HEK293 (cell line): ENCODE data around the gene NSUN6.

Experiments
- FEZF1 ChIP-seq: fragments of 450-650 bp; formaldehyde crosslinking; IDR thresholded peaks from 2 replicates; pipeline ENCODE4 v1.5.1; 2016; ENCODE audit warnings: missing biosample characterization, missing genetic modification characterization
- KLF8 ChIP-seq: fragments of 450-650 bp; formaldehyde crosslinking; IDR thresholded peaks from 2 replicates; pipeline ENCODE4 v1.5.1; 2016; ENCODE audit warnings: missing biosample characterization, missing genetic modification characterization
- OVOL3 ChIP-seq: fragments of 450-650 bp; formaldehyde crosslinking; IDR thresholded peaks from 2 replicates; pipeline ENCODE4 v1.5.1; 2016; ENCODE audit warnings: missing biosample characterization, missing genetic modification characterization
- SP2 ChIP-seq: fragments of 450-650 bp; formaldehyde crosslinking; IDR thresholded peaks from 2 replicates; pipeline ENCODE4 v1.5.1; 2016; ENCODE audit warnings: missing biosample characterization, missing genetic modification characterization
- SP3 ChIP-seq: fragments of 450-650 bp; formaldehyde crosslinking; IDR thresholded peaks from 2 replicates; pipeline ENCODE4 v1.5.1; 2016; ENCODE audit warnings: missing biosample characterization, missing genetic modification characterization
- ZFHX2 ChIP-seq: fragments of 450-650 bp; formaldehyde crosslinking; conservative IDR thresholded peaks from 2 replicates; pipeline ENCODE4 v1.5.1; 2016; ENCODE audit warnings: missing biosample characterization, missing genetic modification characterization
- ZFP69B ChIP-seq: fragments of 450-650 bp; formaldehyde crosslinking; IDR thresholded peaks from 2 replicates; pipeline ENCODE4 v1.5.1; 2016; ENCODE audit warnings: missing biosample characterization, missing genetic modification characterization
- ZIC2 ChIP-seq: fragments of 450-650 bp; formaldehyde crosslinking; IDR thresholded peaks from 2 replicates; pipeline ENCODE4 v1.5.1; 2016; ENCODE audit warnings: missing biosample characterization, missing genetic modification characterization
- ZNF146 ChIP-seq: fragments of 450-650 bp; formaldehyde crosslinking; IDR thresholded peaks from 2 replicates; pipeline ENCODE4 v1.5.1; 2016; ENCODE audit warnings: missing biosample characterization, missing genetic modification characterization
- ZNF335 ChIP-seq: fragments of 450-650 bp; formaldehyde crosslinking; conservative IDR thresholded peaks from 2 replicates; pipeline ENCODE4 v1.5.1; 2016; ENCODE audit warnings: missing biosample characterization, missing genetic modification characterization
- ZNF391 ChIP-seq: fragments of 450-650 bp; formaldehyde crosslinking; IDR thresholded peaks from 2 replicates; pipeline ENCODE4 v1.5.1; 2016; ENCODE audit warnings: low read depth, missing biosample characterization, missing genetic modification characterization, borderline replicate concordance
- ZNF501 ChIP-seq: fragments of 450-650 bp; formaldehyde crosslinking; IDR thresholded peaks from 2 replicates; pipeline ENCODE4 v1.5.1; 2016; ENCODE audit warnings: missing biosample characterization, missing genetic modification characterization
- ZNF561 ChIP-seq: fragments of 450-650 bp; IDR thresholded peaks from 2 replicates; pipeline ENCODE4 v1.5.1; 2018; ENCODE audit warnings: missing biosample characterization, missing genetic modification characterization, borderline replicate concordance
- ZNF600 ChIP-seq: fragments of 450-650 bp; formaldehyde crosslinking; IDR thresholded peaks from 2 replicates; pipeline ENCODE4 v1.5.1; 2016; ENCODE audit warnings: missing biosample characterization, missing genetic modification characterization
- ZNF626 ChIP-seq: fragments of 450-650 bp; sonication (Bioruptor Pico); formaldehyde crosslinking; IDR thresholded peaks from 2 replicates; pipeline ENCODE4 v1.5.1; 2018; ENCODE audit warnings: missing biosample characterization, missing genetic modification characterization, inconsistent platforms
- ZNF660 ChIP-seq: fragments of 450-650 bp; IDR thresholded peaks from 2 replicates; pipeline ENCODE4 v1.5.1; 2018; ENCODE audit warnings: missing biosample characterization, mild to moderate bottlenecking, missing genetic modification characterization
- ZXDB ChIP-seq: fragments of 450-650 bp; formaldehyde crosslinking; IDR thresholded peaks from 2 replicates; pipeline ENCODE4 v1.5.1; 2016; ENCODE audit warnings: missing biosample characterization, missing genetic modification characterization
- TF ChIP-seq, protein P1 (sequence below): fragments of 450-650 bp; formaldehyde crosslinking; IDR thresholded peaks from 2 replicates; pipeline ENCODE4 v1.5.1; 2016; ENCODE audit warnings: missing biosample characterization, missing genetic modification characterization
- TF ChIP-seq, protein P2 (sequence below): fragments of 450-650 bp; formaldehyde crosslinking; conservative IDR thresholded peaks from 2 replicates; pipeline ENCODE4 v1.5.1; 2016; ENCODE audit warnings: low read depth, missing biosample characterization, missing genetic modification characterization
- TF ChIP-seq, protein P3 (sequence below): sonication (generic); formaldehyde crosslinking; IDR thresholded peaks from 2 replicates; pipeline ENCODE4 v1.8.1; 2022; ENCODE audit warnings: mild to moderate bottlenecking, moderate library complexity, missing genetic modification reagents
- TF ChIP-seq, protein P4 (sequence below): fragments of 450-650 bp; formaldehyde crosslinking; IDR thresholded peaks from 2 replicates; pipeline ENCODE4 v1.5.1; 2016; ENCODE audit warnings: missing biosample characterization, missing genetic modification characterization, low read depth
- TF ChIP-seq, protein P5 (sequence below): fragments of 450-650 bp; formaldehyde crosslinking; IDR thresholded peaks from 2 replicates; pipeline ENCODE4 v1.5.1; 2016; ENCODE audit warnings: missing biosample characterization, missing genetic modification characterization
- TF ChIP-seq, protein P6 (sequence below): fragments of 450-650 bp; formaldehyde crosslinking; conservative IDR thresholded peaks from 2 replicates; pipeline ENCODE4 v1.5.1; 2016; ENCODE audit warnings: low read depth, missing biosample characterization, missing genetic modification characterization

NSUN6 gene

DNA sequence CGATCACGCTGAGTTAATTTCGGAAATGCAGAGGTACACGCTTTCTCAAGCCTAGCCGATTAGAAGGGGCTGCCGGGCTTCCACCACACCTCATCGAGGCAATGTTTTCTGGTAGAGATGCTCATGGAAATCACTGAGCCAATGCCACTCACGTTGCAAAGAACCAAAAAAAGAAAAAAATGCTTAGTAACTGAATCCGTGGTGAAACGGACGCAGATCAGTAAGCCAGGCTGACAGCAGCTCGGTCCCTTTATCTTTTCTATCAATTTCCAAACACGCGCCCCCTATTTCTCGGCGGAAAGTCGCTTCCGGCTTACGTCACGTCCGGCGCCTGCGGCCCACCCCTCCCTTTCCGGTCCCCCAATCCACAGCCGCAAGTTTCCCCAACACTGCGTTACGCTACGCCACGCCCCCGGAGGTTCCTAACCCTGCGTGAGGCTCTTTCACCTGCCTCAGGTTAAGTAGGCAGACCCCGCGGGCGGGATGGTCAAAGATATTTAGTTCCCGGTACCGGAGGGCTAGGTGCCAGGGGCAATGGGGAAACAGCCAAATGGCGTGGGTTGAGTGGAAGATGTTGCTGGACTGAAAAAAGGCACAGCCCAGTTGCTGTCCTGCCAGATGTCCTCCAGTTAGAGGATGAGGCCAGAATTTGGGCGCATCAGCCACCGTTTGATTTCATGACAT is at the start of gene NSUN6 (continued):
- TF ChIP-seq, protein P1, sequence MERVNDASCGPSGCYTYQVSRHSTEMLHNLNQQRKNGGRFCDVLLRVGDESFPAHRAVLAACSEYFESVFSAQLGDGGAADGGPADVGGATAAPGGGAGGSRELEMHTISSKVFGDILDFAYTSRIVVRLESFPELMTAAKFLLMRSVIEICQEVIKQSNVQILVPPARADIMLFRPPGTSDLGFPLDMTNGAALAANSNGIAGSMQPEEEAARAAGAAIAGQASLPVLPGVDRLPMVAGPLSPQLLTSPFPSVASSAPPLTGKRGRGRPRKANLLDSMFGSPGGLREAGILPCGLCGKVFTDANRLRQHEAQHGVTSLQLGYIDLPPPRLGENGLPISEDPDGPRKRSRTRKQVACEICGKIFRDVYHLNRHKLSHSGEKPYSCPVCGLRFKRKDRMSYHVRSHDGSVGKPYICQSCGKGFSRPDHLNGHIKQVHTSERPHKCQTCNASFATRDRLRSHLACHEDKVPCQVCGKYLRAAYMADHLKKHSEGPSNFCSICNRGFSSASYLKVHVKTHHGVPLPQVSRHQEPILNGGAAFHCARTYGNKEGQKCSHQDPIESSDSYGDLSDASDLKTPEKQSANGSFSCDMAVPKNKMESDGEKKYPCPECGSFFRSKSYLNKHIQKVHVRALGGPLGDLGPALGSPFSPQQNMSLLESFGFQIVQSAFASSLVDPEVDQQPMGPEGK (tag by site-specific recombination) = peak; percentile 89
- TF ChIP-seq SP3 (tag by site-specific recombination) (peak; percentile 80), ZNF660 (peak; percentile 44; the same call in 1 of the 2 replicates), ZNF501 (0 out of 2 replicates have a peak, but pooled peaks have one; percentile 79), KLF8 (tag by site-specific recombination) (peak; percentile 86), ZFHX2 (tag by site-specific recombination) (peak; percentile 52), OVOL3 (tag by site-specific recombination) (0 out of 2 replicates have a peak, but pooled peaks have one; percentile 19), ZIC2 (tag by site-specific recombination) (no peak), ZNF146 (tag by site-specific recombination) (no peak), ZNF626 (tag by site-specific recombination) (no peak), ZXDB (peak; percentile 85), FEZF1 (tag by site-specific recombination) (peak; percentile 57), ZFP69B (tag by site-specific recombination) (0 out of 2 replicates have a peak, but pooled peaks have one; percentile 27), SP2 (tag by site-specific recombination) (peak; percentile 93), ZNF335 (tag by site-specific recombination) (peak; percentile 69), ZNF391 (tag by site-specific recombination) (peak; percentile 44; the same call in 1 of the 2 replicates), ZNF561 (tag by site-specific recombination) (0 out of 2 replicates have a peak, but pooled peaks have one; percentile 17), ZNF600 (tag by site-specific recombination) (peak; percentile 99)
- TF ChIP-seq, protein P2, sequence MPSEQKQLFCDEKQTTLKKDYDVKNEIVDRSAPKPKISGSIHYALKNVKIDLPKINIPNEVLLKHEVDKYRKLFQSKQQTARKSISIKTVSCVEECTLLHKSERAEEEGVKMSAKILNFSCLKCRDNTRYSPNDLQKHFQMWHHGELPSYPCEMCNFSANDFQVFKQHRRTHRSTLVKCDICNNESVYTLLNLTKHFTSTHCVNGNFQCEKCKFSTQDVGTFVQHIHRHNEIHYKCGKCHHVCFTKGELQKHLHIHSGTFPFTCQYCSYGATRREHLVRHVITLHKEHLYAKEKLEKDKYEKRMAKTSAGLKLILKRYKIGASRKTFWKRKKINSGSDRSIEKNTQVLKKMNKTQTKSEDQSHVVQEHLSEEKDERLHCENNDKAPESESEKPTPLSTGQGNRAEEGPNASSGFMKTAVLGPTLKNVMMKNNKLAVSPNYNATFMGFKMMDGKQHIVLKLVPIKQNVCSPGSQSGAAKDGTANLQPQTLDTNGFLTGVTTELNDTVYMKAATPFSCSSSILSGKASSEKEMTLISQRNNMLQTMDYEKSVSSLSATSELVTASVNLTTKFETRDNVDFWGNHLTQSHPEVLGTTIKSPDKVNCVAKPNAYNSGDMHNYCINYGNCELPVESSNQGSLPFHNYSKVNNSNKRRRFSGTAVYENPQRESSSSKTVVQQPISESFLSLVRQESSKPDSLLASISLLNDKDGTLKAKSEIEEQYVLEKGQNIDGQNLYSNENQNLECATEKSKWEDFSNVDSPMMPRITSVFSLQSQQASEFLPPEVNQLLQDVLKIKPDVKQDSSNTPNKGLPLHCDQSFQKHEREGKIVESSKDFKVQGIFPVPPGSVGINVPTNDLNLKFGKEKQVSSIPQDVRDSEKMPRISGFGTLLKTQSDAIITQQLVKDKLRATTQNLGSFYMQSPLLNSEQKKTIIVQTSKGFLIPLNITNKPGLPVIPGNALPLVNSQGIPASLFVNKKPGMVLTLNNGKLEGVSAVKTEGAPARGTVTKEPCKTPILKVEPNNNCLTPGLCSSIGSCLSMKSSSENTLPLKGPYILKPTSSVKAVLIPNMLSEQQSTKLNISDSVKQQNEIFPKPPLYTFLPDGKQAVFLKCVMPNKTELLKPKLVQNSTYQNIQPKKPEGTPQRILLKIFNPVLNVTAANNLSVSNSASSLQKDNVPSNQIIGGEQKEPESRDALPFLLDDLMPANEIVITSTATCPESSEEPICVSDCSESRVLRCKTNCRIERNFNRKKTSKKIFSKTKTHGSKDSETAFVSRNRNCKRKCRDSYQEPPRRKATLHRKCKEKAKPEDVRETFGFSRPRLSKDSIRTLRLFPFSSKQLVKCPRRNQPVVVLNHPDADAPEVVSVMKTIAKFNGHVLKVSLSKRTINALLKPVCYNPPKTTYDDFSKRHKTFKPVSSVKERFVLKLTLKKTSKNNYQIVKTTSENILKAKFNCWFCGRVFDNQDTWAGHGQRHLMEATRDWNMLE (tag by site-specific recombination) = peak; percentile 89
- TF ChIP-seq, protein P3, sequence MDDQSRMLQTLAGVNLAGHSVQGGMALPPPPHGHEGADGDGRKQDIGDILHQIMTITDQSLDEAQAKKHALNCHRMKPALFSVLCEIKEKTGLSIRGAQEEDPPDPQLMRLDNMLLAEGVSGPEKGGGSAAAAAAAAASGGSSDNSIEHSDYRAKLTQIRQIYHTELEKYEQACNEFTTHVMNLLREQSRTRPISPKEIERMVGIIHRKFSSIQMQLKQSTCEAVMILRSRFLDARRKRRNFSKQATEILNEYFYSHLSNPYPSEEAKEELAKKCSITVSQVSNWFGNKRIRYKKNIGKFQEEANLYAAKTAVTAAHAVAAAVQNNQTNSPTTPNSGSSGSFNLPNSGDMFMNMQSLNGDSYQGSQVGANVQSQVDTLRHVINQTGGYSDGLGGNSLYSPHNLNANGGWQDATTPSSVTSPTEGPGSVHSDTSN (CRISPR knock-in tag) = no peak
- TF ChIP-seq, protein P4, sequence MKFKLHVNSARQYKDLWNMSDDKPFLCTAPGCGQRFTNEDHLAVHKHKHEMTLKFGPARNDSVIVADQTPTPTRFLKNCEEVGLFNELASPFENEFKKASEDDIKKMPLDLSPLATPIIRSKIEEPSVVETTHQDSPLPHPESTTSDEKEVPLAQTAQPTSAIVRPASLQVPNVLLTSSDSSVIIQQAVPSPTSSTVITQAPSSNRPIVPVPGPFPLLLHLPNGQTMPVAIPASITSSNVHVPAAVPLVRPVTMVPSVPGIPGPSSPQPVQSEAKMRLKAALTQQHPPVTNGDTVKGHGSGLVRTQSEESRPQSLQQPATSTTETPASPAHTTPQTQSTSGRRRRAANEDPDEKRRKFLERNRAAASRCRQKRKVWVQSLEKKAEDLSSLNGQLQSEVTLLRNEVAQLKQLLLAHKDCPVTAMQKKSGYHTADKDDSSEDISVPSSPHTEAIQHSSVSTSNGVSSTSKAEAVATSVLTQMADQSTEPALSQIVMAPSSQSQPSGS (tag by site-specific recombination) = peak; percentile 80
- TF ChIP-seq, protein P5, sequence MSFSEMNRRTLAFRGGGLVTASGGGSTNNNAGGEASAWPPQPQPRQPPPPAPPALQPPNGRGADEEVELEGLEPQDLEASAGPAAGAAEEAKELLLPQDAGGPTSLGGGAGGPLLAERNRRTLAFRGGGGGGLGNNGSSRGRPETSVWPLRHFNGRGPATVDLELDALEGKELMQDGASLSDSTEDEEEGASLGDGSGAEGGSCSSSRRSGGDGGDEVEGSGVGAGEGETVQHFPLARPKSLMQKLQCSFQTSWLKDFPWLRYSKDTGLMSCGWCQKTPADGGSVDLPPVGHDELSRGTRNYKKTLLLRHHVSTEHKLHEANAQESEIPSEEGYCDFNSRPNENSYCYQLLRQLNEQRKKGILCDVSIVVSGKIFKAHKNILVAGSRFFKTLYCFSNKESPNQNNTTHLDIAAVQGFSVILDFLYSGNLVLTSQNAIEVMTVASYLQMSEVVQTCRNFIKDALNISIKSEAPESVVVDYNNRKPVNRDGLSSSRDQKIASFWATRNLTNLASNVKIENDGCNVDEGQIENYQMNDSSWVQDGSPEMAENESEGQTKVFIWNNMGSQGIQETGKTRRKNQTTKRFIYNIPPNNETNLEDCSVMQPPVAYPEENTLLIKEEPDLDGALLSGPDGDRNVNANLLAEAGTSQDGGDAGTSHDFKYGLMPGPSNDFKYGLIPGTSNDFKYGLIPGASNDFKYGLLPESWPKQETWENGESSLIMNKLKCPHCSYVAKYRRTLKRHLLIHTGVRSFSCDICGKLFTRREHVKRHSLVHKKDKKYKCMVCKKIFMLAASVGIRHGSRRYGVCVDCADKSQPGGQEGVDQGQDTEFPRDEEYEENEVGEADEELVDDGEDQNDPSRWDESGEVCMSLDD = peak; percentile 93
- TF ChIP-seq, protein P6, sequence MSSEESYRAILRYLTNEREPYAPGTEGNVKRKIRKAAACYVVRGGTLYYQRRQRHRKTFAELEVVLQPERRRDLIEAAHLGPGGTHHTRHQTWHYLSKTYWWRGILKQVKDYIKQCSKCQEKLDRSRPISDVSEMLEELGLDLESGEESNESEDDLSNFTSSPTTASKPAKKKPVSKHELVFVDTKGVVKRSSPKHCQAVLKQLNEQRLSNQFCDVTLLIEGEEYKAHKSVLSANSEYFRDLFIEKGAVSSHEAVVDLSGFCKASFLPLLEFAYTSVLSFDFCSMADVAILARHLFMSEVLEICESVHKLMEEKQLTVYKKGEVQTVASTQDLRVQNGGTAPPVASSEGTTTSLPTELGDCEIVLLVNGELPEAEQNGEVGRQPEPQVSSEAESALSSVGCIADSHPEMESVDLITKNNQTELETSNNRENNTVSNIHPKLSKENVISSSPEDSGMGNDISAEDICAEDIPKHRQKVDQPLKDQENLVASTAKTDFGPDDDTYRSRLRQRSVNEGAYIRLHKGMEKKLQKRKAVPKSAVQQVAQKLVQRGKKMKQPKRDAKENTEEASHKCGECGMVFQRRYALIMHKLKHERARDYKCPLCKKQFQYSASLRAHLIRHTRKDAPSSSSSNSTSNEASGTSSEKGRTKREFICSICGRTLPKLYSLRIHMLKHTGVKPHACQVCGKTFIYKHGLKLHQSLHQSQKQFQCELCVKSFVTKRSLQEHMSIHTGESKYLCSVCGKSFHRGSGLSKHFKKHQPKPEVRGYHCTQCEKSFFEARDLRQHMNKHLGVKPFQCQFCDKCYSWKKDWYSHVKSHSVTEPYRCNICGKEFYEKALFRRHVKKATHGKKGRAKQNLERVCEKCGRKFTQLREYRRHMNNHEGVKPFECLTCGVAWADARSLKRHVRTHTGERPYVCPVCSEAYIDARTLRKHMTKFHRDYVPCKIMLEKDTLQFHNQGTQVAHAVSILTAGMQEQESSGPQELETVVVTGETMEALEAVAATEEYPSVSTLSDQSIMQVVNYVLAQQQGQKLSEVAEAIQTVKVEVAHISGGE (tag by site-specific recombination) = peak; percentile 95
